ENCODE results near the gene ZAR1L. TPM values are rescaled to one million over a fixed set of nuclear protein-coding genes. Genes with fewer than 3 reads are reported as not detected.

The ZAR1L gene
- total and polyA plus RNA-seq, 3 donors from 2014 or later = 0.62 to 0.78 TPM; not detected in 1

DNA sequence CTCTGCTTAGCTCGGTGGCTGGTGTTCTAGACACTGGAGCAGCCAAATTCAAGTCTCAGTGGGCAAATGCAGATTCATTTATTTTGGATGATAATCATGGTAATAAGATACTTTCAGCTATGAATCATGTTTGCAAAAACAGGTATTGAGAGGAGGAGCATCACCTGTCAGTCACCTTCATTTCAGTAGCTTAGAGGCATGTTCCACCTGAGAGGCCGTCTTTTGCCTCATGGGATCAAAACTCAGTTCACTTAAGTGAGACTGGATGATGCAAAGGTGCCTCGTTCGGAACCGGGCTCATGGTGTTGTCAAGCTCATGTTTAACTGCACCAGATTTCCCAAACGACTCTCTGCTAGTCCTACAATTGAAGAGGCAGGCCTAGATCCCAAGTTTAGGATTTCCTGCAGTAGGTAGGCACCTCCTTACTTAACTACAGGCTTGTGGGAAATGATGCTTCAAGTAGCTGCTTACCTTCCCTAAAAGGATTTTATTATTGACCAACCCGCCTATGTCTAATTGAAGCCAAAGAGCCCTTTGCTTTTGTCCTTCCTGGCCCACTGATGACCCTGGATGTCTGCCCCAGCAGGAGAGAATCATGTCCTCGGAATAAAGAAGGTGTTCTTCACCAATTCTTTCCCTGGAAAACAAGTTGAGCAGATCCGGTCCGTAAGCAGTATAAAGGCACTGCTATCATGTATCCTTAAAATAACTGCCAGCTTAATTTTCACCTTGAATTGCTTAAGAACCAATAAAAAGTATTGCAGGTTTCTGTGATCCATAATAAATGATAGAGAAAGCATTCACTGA is 60.0 kb downstream of the ZAR1L start:
- no peak for DNase-seq
- intact Hi-C loops (cut with DNase I; ENCODE audit: low total_unique reads) = no loop called here
- no peaks in the 10 kb centered on the region for H3K9me3 ChIP-seq
- peak overlapping the region in 1 of 2 donors; percentile 38 for H3K27ac ChIP-seq
- WGBS, 2 donors = 81 to 86% methylated on average over 10 of the region's 10 CpGs
- H3K4me1 ChIP-seq = no peaks in the 10 kb centered on the region
- TF ChIP-seq, protein P1, sequence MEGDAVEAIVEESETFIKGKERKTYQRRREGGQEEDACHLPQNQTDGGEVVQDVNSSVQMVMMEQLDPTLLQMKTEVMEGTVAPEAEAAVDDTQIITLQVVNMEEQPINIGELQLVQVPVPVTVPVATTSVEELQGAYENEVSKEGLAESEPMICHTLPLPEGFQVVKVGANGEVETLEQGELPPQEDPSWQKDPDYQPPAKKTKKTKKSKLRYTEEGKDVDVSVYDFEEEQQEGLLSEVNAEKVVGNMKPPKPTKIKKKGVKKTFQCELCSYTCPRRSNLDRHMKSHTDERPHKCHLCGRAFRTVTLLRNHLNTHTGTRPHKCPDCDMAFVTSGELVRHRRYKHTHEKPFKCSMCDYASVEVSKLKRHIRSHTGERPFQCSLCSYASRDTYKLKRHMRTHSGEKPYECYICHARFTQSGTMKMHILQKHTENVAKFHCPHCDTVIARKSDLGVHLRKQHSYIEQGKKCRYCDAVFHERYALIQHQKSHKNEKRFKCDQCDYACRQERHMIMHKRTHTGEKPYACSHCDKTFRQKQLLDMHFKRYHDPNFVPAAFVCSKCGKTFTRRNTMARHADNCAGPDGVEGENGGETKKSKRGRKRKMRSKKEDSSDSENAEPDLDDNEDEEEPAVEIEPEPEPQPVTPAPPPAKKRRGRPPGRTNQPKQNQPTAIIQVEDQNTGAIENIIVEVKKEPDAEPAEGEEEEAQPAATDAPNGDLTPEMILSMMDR (IDR thresholded peaks at IDR 0.05) = no peak
- TF ChIP-seq POLR2A (IDR thresholded peaks at IDR 0.05) = no peak
- H3K4me3 ChIP-seq = peak overlapping the region in 1 of 2 donors; percentile 18
- H3K27me3 ChIP-seq = no peaks in the 10 kb centered on the region
- H3K36me3 ChIP-seq (ENCODE audit: low read depth, missing control alignments) = no peaks in the 10 kb centered on the region

DNA sequence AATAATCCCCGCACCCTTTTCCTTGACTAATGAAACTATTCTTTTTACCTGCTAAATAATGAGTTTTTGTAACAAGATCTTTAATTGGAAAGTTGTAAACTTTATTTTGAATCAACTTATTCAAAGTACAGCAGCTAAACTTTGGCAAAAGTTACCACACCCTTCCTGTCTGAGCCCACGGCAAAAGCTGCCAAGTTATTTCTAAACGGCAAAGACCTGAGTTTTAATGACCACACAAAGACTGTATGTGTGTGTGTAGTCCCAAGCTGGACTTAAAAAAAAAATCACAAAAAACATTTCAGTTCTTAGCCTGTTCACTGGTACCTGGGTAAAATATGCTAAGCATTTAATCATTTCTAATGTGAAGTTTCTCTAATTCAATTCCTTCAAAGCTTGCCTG is 60.7 kb downstream of the ZAR1L start:
- intact Hi-C loops (cut with DNase I; ENCODE audit: low total_unique reads) = no loop called here
- Histone ChIP-seq H3K36me3 (ENCODE audit: low read depth, missing control alignments) (no peaks in the 10 kb centered on the region), H3K27ac (peak overlapping the region; percentile 37 to 68), H3K4me3 (peak overlapping the region; percentile 13 to 18), H3K9me3 (no peaks in the 10 kb centered on the region), H3K27me3 (no peaks in the 10 kb centered on the region), H3K4me1 (no peaks in the 10 kb centered on the region)
- TF ChIP-seq, protein P1 (IDR thresholded peaks at IDR 0.05) = no peak
- no peak for TF ChIP-seq POLR2A (IDR thresholded peaks at IDR 0.05)
- DNase-seq = no peak
- WGBS, 2 donors = 48 to 53% methylated on average over 3 of the region's 3 CpGs

DNA sequence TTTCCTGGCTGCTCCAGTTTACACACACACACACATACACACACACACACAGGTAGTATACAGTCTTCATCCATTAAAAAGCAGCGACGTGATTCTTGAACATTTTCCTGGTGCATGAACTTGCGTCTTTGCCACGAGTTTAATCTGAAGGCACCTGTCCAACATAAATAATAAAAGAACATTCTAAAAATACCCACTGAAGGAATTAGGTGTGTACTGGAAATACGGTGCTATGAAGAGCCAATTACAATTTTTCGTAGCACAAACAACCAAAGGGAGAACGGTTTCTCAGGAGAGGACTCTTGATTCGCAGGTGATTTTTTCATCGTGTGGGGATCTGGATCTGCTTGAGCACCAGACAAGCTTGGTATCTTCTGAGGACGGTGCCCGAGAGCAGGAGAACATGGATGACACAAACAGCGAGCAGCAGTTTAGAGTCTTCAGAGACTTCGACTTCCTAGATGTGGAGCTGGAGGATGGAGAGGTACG is 61.2 kb downstream of the ZAR1L start:
- Histone ChIP-seq H3K9me3 (no peaks in the 10 kb centered on the region), H3K4me3 (peak overlapping the region; percentile 13 to 18), H3K36me3 (ENCODE audit: low read depth, missing control alignments) (no peaks in the 10 kb centered on the region), H3K27me3 (no peaks in the 10 kb centered on the region), H3K4me1 (no peaks in the 10 kb centered on the region), H3K27ac (peak overlapping the region; percentile 37 to 68)
- 57 to 62% methylated on average over 14 of the region's 14 CpGs for WGBS, 2 donors
- no peak for DNase-seq
- intact Hi-C loops (cut with DNase I; ENCODE audit: low total_unique reads) = no loop called here
- TF ChIP-seq POLR2A (IDR thresholded peaks at IDR 0.05) = no peak
- TF ChIP-seq, protein P1 (IDR thresholded peaks at IDR 0.05) = no peak

Other genes with a start within 250 kb of the ZAR1L start
- 10 to 100 TPM; 13.6 to 19.4 TPM for gene BRCA2, start 145 bp upstream of the ZAR1L start, total RNA-seq
- gene BRCA2, start 145 bp upstream of the ZAR1L start, polyA plus RNA-seq (ENCODE audit: insufficient read depth, low read depth, low replicate concordance) = 4.9 TPM
- 10 to 100 TPM; 12.8 to 13.6 TPM for gene N4BP2L1, start 112.8 kb upstream of the ZAR1L start, total RNA-seq
- gene N4BP2L1, start 112.8 kb upstream of the ZAR1L start, polyA plus RNA-seq (ENCODE audit: insufficient read depth, low read depth, low replicate concordance) = 8.3 TPM
- 100 to 1,000 TPM; 187 to 197 TPM for gene N4BP2L2, start 223.4 kb upstream of the ZAR1L start, total RNA-seq
- gene N4BP2L2, start 223.4 kb upstream of the ZAR1L start, polyA plus RNA-seq (ENCODE audit: insufficient read depth, low read depth, low replicate concordance) = 56.4 TPM